Lung (tissue), 12 donors: ENCODE measurements around the gene MIOX. TPM values are rescaled to one million over a fixed set of nuclear protein-coding genes. Genes with fewer than 3 reads are reported as not detected.

Experiments
- ATAC-seq: fragments of 200-7000 bp; cut with Tn5 transposase; one replicate; pipeline ENCODE4 v1.9.1; 2020; ENCODE audit warnings: moderate number of reproducible peaks; ENCODE audit not compliant: insufficient read depth, low FRiP score
- DNase-seq, 3 donors: peaks; one replicate each; pipeline ENCODE4 v3.0.0-alpha.2; 2013 to 2017
- H3K27ac ChIP-seq, 2 donors: one replicate each; pipeline ENCODE4 v1.5.1; 2013; ENCODE audit warnings: mild to moderate bottlenecking in 2 of 2, moderate library complexity in 2 of 2, control low read depth in 1 of 2, inconsistent platforms in 1 of 2, low read depth in 1 of 2, low read length in 1 of 2
- H3K27me3 ChIP-seq, 3 donors: one replicate each; pipeline ENCODE4 v1.5.1; 2013; ENCODE audit warnings: low read length in 2 of 3; ENCODE audit not compliant: control insufficient read depth in 3 of 3, insufficient read depth in 3 of 3
- H3K36me3 ChIP-seq, 4 donors: one replicate each; pipeline ENCODE4 v1.5.1; 2013; ENCODE audit warnings: low read length in 4 of 4, mild to moderate bottlenecking in 1 of 4, moderate library complexity in 1 of 4; ENCODE audit not compliant: control insufficient read depth in 4 of 4, insufficient read depth in 4 of 4
- H3K4me1 ChIP-seq, 5 donors: one replicate each; pipeline ENCODE4 v1.5.1; 2013; ENCODE audit warnings: low read length in 5 of 5, mild to moderate bottlenecking in 2 of 5, moderate library complexity in 1 of 5; ENCODE audit not compliant: control insufficient read depth in 5 of 5, insufficient read depth in 5 of 5
- H3K4me3 ChIP-seq: one replicate; pipeline ENCODE4 v1.5.1; 2013; ENCODE audit warnings: mild to moderate bottlenecking, control low read depth, moderate library complexity
- H3K9ac ChIP-seq, 2 donors: one replicate each; pipeline ENCODE4 v1.5.1; 2013; ENCODE audit warnings: low read length in 2 of 2, control low read depth in 1 of 2; ENCODE audit not compliant: insufficient read depth in 1 of 2
- H3K9me3 ChIP-seq, 4 donors: one replicate each; pipeline ENCODE4 v1.5.1; 2013; ENCODE audit warnings: low read length in 3 of 4, mild to moderate bottlenecking in 1 of 4, moderate library complexity in 1 of 4; ENCODE audit not compliant: control insufficient read depth in 4 of 4, insufficient read depth in 3 of 4
- WGBS, 2 donors: extraction: QIAGEN DNeasy Blood & Tissue Kit; methylation state at CpG; one replicate each; pipeline ENCODE4 v1.1.7; 2013; 5-methylcytosine and 5-hydroxymethylcytosine counted together
- polyA plus RNA-seq, 2 donors: library from polyadenylated mRNA; stranded (reverse); fragments of 200-250 nt; gene quantifications; one replicate each; pipeline ENCODE4 v1.2.1, GENCODE V29; 2013
- total RNA-seq, 2 donors: library from RNA; depleted of rRNA in 1 of 2; stranded (reverse); fragments of >200 nt in 1 of 2; gene quantifications; one replicate each; pipeline ENCODE4 v1.2.1, GENCODE V29; 2014 to 2021
- TF ChIP-seq, protein P1 (sequence below): IDR thresholded peaks from 2 replicates; pipeline ENCODE4 v1.5.1; 2012; ENCODE audit warnings: mild to moderate bottlenecking; ENCODE audit errors: control extremely low read depth, extremely low read depth
- donor health status: control.
- donor health status: control.
- donor health status: Bipolar disorder and iron deficiency.
- donor health status: healthy.
- donor health status: DM: yes; HTN: yes; CAD: no.

The MIOX gene
- total and polyA plus RNA-seq, 4 donors = 0.08 TPM; not detected in 3

DNA sequence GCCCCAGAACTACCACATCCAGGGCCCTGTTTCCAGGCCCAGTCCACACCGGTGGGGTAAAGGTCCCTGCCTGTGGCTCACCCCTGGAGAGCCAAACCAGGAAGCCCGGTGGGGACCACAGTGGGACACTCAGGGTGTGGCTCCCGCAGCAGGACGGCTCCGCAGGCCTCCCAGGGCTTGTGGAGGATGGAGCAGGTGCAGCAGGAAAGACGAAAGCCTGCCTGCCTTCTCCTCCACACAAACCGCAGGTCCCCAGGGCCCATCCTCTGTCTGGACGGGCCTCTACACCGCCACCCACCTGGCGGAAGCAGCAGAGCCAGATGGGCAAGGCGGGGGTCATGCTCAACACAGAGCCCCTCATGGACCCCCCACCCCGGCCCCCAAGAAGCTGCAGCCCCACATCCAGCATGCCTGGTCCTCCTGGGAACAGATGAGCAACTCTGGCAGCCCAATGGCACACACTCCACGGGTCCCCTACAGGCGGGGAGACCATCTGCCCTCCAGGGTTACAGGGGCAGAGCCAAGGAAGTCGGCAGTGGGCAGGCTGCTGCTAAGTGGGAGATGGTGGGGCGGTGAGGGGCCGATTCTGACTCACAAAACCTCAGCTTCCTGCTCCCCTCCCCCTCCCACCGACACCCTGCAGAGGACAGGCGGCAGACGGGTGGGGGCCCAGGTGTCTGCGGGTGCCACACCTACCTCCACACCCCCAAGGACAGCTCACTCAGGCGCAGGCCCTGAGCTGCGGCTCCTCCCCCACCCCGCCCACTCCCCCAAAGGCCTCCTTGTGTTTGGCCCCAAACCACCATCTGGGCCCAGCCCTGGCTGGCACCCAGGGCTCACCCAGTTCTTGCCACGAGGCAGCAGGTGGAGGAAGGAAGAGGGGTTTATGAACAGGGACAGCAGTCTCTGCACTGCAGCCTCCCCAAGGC, 17.0 kb upstream of the MIOX start:
- DNase-seq (no peak), ATAC-seq (peak; percentile 68)
- no peak overlapping the region for H3K4me3 ChIP-seq

GRCh38 chr22:50470491-50470890, 16.2 kb upstream of the MIOX start:
- peaks cover 4 to 26% (median 13%) of the 10 kb centered on the region in 4 donors for H3K36me3 ChIP-seq
- H3K27ac ChIP-seq = no peak overlapping the region
- H3K4me3 ChIP-seq = no peak overlapping the region
- H3K27me3 ChIP-seq = no peaks in the 10 kb centered on the region
- H3K9ac ChIP-seq = no peak overlapping the region
- DNase-seq (no peak), ATAC-seq (no peak)
- 66 to 78% methylated on average over 6 of the region's 6 CpGs for WGBS, 2 donors
- TF ChIP-seq, protein P1, sequence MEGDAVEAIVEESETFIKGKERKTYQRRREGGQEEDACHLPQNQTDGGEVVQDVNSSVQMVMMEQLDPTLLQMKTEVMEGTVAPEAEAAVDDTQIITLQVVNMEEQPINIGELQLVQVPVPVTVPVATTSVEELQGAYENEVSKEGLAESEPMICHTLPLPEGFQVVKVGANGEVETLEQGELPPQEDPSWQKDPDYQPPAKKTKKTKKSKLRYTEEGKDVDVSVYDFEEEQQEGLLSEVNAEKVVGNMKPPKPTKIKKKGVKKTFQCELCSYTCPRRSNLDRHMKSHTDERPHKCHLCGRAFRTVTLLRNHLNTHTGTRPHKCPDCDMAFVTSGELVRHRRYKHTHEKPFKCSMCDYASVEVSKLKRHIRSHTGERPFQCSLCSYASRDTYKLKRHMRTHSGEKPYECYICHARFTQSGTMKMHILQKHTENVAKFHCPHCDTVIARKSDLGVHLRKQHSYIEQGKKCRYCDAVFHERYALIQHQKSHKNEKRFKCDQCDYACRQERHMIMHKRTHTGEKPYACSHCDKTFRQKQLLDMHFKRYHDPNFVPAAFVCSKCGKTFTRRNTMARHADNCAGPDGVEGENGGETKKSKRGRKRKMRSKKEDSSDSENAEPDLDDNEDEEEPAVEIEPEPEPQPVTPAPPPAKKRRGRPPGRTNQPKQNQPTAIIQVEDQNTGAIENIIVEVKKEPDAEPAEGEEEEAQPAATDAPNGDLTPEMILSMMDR = no peak
- H3K9me3 ChIP-seq = no peaks in the 10 kb centered on the region
- H3K4me1 ChIP-seq = peaks cover 8 to 42% (median 9%) of the 10 kb centered on the region in 5 donors

More for the DNA sequence above, 17.0 kb upstream of the MIOX start:
- Histone ChIP-seq H3K9me3 (no peaks in the 10 kb centered on the region), H3K27ac (no peak overlapping the region), H3K27me3 (no peaks in the 10 kb centered on the region), H3K9ac (no peak overlapping the region), H3K4me1 (peaks cover 6 to 42% (median 9%) of the 10 kb centered on the region in 5 donors), H3K36me3 (peaks cover 8 to 35% (median 17%) of the 10 kb centered on the region in 4 donors)
- TF ChIP-seq, protein P1 = no peak
- WGBS, 2 donors = 28 to 46% methylated on average over 24 to 25 of the region's 25 CpGs

GRCh38 chr22:50471197-50471847, 15.3 kb upstream of the MIOX start:
- Histone ChIP-seq H3K36me3 (peaks cover 0 to 18% (median 8%) of the 10 kb centered on the region in 4 donors), H3K9me3 (no peaks in the 10 kb centered on the region), H3K4me3 (no peak overlapping the region), H3K27ac (no peak overlapping the region), H3K9ac (no peak overlapping the region), H3K4me1 (peaks cover 8 to 42% (median 10%) of the 10 kb centered on the region in 5 donors), H3K27me3 (no peaks in the 10 kb centered on the region)
- ATAC-seq (no peak), DNase-seq (no peak)
- TF ChIP-seq, protein P1 = no peak
- 80 to 85% methylated on average over 21 of the region's 21 CpGs for WGBS, 2 donors
